Spleen (tissue), 7 donors: ENCODE results near the gene SLC7A6OS.

Source experiments
- POLR2A ChIP-seq, 3 donors: fragments of 450-650 bp; IDR thresholded peaks; one replicate each; pipeline ENCODE4 v1.5.1; 2017; ENCODE audit warnings: antibody characterized with exemption in 3 of 3, mild to moderate bottlenecking in 1 of 3
- POLR2AphosphoS5 ChIP-seq, 3 donors: sonication (generic); formaldehyde crosslinking; IDR thresholded peaks; one replicate each; pipeline ENCODE4 v1.5.1; 2017; ENCODE audit warnings: antibody characterized with exemption in 3 of 3
- TF ChIP-seq, protein P1 (sequence below), 11 experiments: fragments of 200-600 bp in 7 of 11; fragments of 450-650 bp in 4 of 11; sonication (generic) in 4 of 11; IDR thresholded peaks in 8 of 11; conservative IDR thresholded peaks in 3 of 11; 1 replicate in 7 of 11; 2 replicates in 4 of 11; pipeline versions ENCODE4 v1.4.0 to v1.8.0; 2016 to 2021; ENCODE audit warnings: antibody characterized with exemption in 11 of 11, inconsistent platforms in 4 of 11, mild to moderate bottlenecking in 1 of 11
- donor health status: DM: no; HTN: no; CAD: no; lungs with moderate emphysema.
- donor health status: DM: no; HTN: no; CAD: no.
- donor health status: DM: no; HTN: no; CAD: no.

DNA sequence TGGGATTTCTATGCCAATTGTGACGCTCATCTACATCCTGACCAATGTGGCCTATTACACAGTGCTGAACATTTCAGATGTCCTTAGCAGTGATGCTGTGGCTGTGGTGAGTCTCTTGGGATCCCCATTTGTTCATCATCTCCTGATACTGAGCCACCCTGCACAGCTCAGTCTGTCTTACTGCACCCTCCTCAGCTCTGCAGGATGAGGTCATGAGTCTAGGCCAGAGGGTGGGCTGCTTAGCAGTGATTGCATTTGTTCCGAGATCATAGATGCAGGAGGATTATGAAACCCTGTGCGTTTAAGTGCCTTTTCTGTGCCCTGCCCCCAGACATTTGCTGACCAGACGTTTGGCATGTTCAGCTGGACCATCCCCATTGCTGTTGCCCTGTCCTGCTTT lies 19.5 kb downstream of the SLC7A6OS start:
- TF ChIP-seq POLR2A (IDR thresholded peaks at IDR 0.05) (no peak), POLR2AphosphoS5 (IDR thresholded peaks at IDR 0.05) (no peak)
- TF ChIP-seq, protein P1, sequence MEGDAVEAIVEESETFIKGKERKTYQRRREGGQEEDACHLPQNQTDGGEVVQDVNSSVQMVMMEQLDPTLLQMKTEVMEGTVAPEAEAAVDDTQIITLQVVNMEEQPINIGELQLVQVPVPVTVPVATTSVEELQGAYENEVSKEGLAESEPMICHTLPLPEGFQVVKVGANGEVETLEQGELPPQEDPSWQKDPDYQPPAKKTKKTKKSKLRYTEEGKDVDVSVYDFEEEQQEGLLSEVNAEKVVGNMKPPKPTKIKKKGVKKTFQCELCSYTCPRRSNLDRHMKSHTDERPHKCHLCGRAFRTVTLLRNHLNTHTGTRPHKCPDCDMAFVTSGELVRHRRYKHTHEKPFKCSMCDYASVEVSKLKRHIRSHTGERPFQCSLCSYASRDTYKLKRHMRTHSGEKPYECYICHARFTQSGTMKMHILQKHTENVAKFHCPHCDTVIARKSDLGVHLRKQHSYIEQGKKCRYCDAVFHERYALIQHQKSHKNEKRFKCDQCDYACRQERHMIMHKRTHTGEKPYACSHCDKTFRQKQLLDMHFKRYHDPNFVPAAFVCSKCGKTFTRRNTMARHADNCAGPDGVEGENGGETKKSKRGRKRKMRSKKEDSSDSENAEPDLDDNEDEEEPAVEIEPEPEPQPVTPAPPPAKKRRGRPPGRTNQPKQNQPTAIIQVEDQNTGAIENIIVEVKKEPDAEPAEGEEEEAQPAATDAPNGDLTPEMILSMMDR (IDR thresholded peaks at IDR 0.05 in 8 of 11, conservative IDR thresholded peaks at IDR 0.05 in 3 of 11): no peak
